PC-3 (cell line): ENCODE data around the gene SYNE1.
"Not testable (repeated sequence)": the region's sequence is repeated elsewhere in the genome, so short reads cannot be mapped to it uniquely, and the experiment has no call there.

Experiments
- EZH2 ChIP-seq: fragments of 300-600 bp; sonication (generic); IDR thresholded peaks from one replicate; pipeline ENCODE4 v1.6.1; 2017; ENCODE audit warnings: antibody characterized with exemption, mild to moderate bottlenecking, low read length; ENCODE audit not compliant: unreplicated experiment
- EZH2phosphoT487 ChIP-seq: fragments of 300-600 bp; sonication (generic); IDR thresholded peaks from 2 replicates; pipeline ENCODE4 v1.6.1; 2018; ENCODE audit warnings: mild to moderate bottlenecking, antibody characterized with exemption, low read length, borderline replicate concordance
- TF ChIP-seq, protein P1 (sequence below): fragments of 300-600 bp; sonication (generic); conservative IDR thresholded peaks from 2 replicates; pipeline ENCODE4 v1.5.1; 2017; ENCODE audit warnings: antibody characterized with exemption, low read depth, mild to moderate bottlenecking, low read length

DNA sequence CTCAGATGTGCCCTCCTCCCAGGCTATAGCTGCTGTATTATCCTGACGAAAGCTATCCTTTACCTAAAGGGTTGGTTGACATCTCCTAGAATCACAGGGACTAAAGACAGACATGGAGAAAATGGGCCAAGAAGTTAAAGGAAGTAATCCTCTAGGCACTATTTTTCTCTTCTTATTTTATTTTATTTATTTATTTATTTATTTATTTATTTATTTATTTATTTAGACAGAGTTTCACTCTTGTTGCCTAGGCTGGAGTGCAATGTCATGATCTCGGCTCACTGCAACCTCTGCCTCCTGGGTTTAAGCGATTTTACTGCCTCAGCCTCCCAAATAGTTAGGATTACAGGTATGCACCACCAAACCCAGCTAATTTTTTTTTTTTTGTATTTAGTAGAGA is 309.0 kb downstream of the SYNE1 start:
- TF ChIP-seq, protein P1, sequence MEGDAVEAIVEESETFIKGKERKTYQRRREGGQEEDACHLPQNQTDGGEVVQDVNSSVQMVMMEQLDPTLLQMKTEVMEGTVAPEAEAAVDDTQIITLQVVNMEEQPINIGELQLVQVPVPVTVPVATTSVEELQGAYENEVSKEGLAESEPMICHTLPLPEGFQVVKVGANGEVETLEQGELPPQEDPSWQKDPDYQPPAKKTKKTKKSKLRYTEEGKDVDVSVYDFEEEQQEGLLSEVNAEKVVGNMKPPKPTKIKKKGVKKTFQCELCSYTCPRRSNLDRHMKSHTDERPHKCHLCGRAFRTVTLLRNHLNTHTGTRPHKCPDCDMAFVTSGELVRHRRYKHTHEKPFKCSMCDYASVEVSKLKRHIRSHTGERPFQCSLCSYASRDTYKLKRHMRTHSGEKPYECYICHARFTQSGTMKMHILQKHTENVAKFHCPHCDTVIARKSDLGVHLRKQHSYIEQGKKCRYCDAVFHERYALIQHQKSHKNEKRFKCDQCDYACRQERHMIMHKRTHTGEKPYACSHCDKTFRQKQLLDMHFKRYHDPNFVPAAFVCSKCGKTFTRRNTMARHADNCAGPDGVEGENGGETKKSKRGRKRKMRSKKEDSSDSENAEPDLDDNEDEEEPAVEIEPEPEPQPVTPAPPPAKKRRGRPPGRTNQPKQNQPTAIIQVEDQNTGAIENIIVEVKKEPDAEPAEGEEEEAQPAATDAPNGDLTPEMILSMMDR, result not testable (repeated sequence)
- not testable (repeated sequence) for TF ChIP-seq EZH2phosphoT487, EZH2
